Measurements from ENCODE around the gene MDGA2. TPM values are rescaled to one million over a fixed set of nuclear protein-coding genes. Genes with fewer than 3 reads are reported as not detected.
"Not testable (repeated sequence)": the region's sequence is repeated elsewhere in the genome, so short reads cannot be mapped to it uniquely, and the experiment has no call there.

Gene MDGA2
- total RNA-seq, 1 donor from 2014 or later: 2.4 TPM

- FAIRE-seq (no peak), DNase-seq (ENCODE audit: low read depth) (no peak)
- Histone ChIP-seq H3K4me1 (ENCODE audit: insufficient read depth, low read length) (no peaks in the 10 kb centered on the region), H3K4me2 (ENCODE audit: low read length) (no peak overlapping the region), H3K36me3 (ENCODE audit: insufficient read depth, low read length) (no peaks in the 10 kb centered on the region), H3K9ac (ENCODE audit: low read length) (no peak overlapping the region), H2AFZ (ENCODE audit: low read depth, low read length) (no peak overlapping the region), H3K27me3 (ENCODE audit: insufficient read depth, low read length) (no peaks in the 10 kb centered on the region), H4K20me1 (ENCODE audit: insufficient read depth, low read length) (no peaks in the 10 kb centered on the region), H3K79me2 (ENCODE audit: insufficient read depth, low read length) (no peaks in the 10 kb centered on the region), H3K9me3 (ENCODE audit: insufficient read depth, low read depth, low read length) (no peaks in the 10 kb centered on the region), H3K27ac (ENCODE audit: low read depth, low read length) (no peak overlapping the region), H3K4me3 (ENCODE audit: insufficient read depth, low read depth, low read length) (no peak overlapping the region)
- Mint-ChIP-seq H3K27ac (ENCODE audit: unreplicated experiment) (no peak overlapping the region), H3K27me3 (ENCODE audit: low read depth, unreplicated experiment) (no peaks in the 10 kb centered on the region), H3K4me1 (ENCODE audit: low read depth, unreplicated experiment) (no peaks in the 10 kb centered on the region), H3K4me3 (ENCODE audit: unreplicated experiment) (no peak overlapping the region), H3K36me3 (ENCODE audit: low read depth, unreplicated experiment) (no peaks in the 10 kb centered on the region), H3K9me3 (ENCODE audit: unreplicated experiment) (no peaks in the 10 kb centered on the region)
- TF ChIP-seq CTCF (IDR thresholded peaks at IDR 0.05; ENCODE audit: insufficient read depth, low read depth, low read length) (no peak), EZH2 (IDR thresholded peaks at IDR 0.05; ENCODE audit: insufficient read depth, low read length) (no peak)
Observed at GRCh38 chr14:46920542-46920941, 754.9 kb downstream of the MDGA2 start.

GRCh38 chr14:46915539-46915938, 759.9 kb downstream of the MDGA2 start:
- not testable (repeated sequence) for H3K4me1 ChIP-seq (ENCODE audit: insufficient read depth, low read length); H3K27ac Mint-ChIP-seq (ENCODE audit: unreplicated experiment); H3K27me3 ChIP-seq (ENCODE audit: insufficient read depth, low read length); H3K9me3 ChIP-seq (ENCODE audit: insufficient read depth, low read depth, low read length); H3K4me3 ChIP-seq (ENCODE audit: insufficient read depth, low read depth, low read length); H3K36me3 ChIP-seq (ENCODE audit: insufficient read depth, low read length); H3K4me1 Mint-ChIP-seq (ENCODE audit: low read depth, unreplicated experiment); H3K27ac ChIP-seq (ENCODE audit: low read depth, low read length); H2AFZ ChIP-seq (ENCODE audit: low read depth, low read length); H3K9ac ChIP-seq (ENCODE audit: low read length); H3K9me3 Mint-ChIP-seq (ENCODE audit: unreplicated experiment); DNase-seq (ENCODE audit: low read depth); H4K20me1 ChIP-seq (ENCODE audit: insufficient read depth, low read length); H3K36me3 Mint-ChIP-seq (ENCODE audit: low read depth, unreplicated experiment); H3K4me3 Mint-ChIP-seq (ENCODE audit: unreplicated experiment); H3K27me3 Mint-ChIP-seq (ENCODE audit: low read depth, unreplicated experiment); H3K79me2 ChIP-seq (ENCODE audit: insufficient read depth, low read length); H3K4me2 ChIP-seq (ENCODE audit: low read length)
- FAIRE-seq: peak; percentile 65

- H2AFZ ChIP-seq (ENCODE audit: low read depth, low read length): no peak overlapping the region
Observed at GRCh38 chr14:46902837-46903236, 772.6 kb downstream of the MDGA2 start.

More at GRCh38 chr14:46902837-46903236, 772.6 kb downstream of the MDGA2 start:
- TF ChIP-seq CTCF (IDR thresholded peaks at IDR 0.05; ENCODE audit: insufficient read depth, low read depth, low read length) (no peak), EZH2 (IDR thresholded peaks at IDR 0.05; ENCODE audit: insufficient read depth, low read length) (no peak)
- no peaks in the 10 kb centered on the region for H3K27me3 ChIP-seq (ENCODE audit: insufficient read depth, low read length)
- H3K4me2 ChIP-seq (ENCODE audit: low read length): no peak overlapping the region
- no peak overlapping the region for H3K4me3 ChIP-seq (ENCODE audit: insufficient read depth, low read depth, low read length)
- no peak for FAIRE-seq
- Mint-ChIP-seq H3K36me3 (ENCODE audit: low read depth, unreplicated experiment) (no peaks in the 10 kb centered on the region), H3K4me1 (ENCODE audit: low read depth, unreplicated experiment) (peaks cover 2% of the 10 kb centered on the region), H3K9me3 (ENCODE audit: unreplicated experiment) (no peaks in the 10 kb centered on the region), H3K27ac (ENCODE audit: unreplicated experiment) (no peak overlapping the region), H3K27me3 (ENCODE audit: low read depth, unreplicated experiment) (no peaks in the 10 kb centered on the region), H3K4me3 (ENCODE audit: unreplicated experiment) (no peak overlapping the region)
- H3K4me1 ChIP-seq (ENCODE audit: insufficient read depth, low read length): no peaks in the 10 kb centered on the region
- H3K79me2 ChIP-seq (ENCODE audit: insufficient read depth, low read length): no peaks in the 10 kb centered on the region
- H3K36me3 ChIP-seq (ENCODE audit: insufficient read depth, low read length): no peaks in the 10 kb centered on the region
- no peak for DNase-seq (ENCODE audit: low read depth)
- no peaks in the 10 kb centered on the region for H3K9me3 ChIP-seq (ENCODE audit: insufficient read depth, low read depth, low read length)
- H3K27ac ChIP-seq (ENCODE audit: low read depth, low read length): no peak overlapping the region
- no peak overlapping the region for H3K9ac ChIP-seq (ENCODE audit: low read length)
- no peaks in the 10 kb centered on the region for H4K20me1 ChIP-seq (ENCODE audit: insufficient read depth, low read length)
